Measurements from ENCODE around the gene FGB.

FGB gene

DNA sequence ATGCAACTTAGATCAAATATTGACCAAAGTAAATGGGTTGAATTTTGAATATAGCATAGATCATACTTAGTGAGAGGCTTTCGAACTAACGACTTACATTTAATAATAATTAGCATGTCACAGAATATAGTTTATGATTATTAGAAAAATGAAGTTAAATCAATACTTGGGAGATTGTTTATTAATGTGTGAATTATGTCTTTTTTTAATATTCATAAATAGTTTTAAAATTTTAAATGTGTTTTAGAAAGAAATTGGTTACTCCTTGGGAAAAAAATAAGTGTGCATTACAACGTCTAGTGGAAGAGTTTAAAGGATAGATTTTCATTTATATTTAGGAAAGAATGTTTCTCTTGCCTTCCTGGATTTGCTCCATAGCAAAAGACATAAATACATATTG lies 20.4 kb downstream of the FGB start:
- Histone ChIP-seq H2AFZ (ENCODE audit: low read length) (no peak overlapping the region), H3K36me3 (replicated peaks; ENCODE audit: insufficient read depth, low read length) (no peaks in the 10 kb centered on the region), H3F3A (ENCODE audit: insufficient read depth, low read length) (no peaks in the 10 kb centered on the region), H3K4me3 (ENCODE audit: low read length) (no peak overlapping the region), H3K9ac (ENCODE audit: low read length) (no peak overlapping the region), H3K9me3 (replicated peaks; ENCODE audit: insufficient read depth, low read length) (no peaks in the 10 kb centered on the region), H3K4me1 (ENCODE audit: low read length) (no peaks in the 10 kb centered on the region), H3K27ac (ENCODE audit: low read length) (no peak overlapping the region), H4K20me1 (ENCODE audit: insufficient read depth, low read length) (no peaks in the 10 kb centered on the region), H3K27me3 (replicated peaks; ENCODE audit: insufficient read depth, low read length) (no peaks in the 10 kb centered on the region), H3K4me2 (ENCODE audit: low read depth, low read length) (no peak overlapping the region), H3K9me2 (replicated peaks; ENCODE audit: insufficient read depth, low read length) (no peaks in the 10 kb centered on the region), H3K79me2 (ENCODE audit: low read length) (no peaks in the 10 kb centered on the region)
- DNase-seq: no peak
- TF ChIP-seq EZH2phosphoT487 (IDR thresholded peaks at IDR 0.05; ENCODE audit: low read length) (no peak), EZH2 (optimal IDR thresholded peaks at IDR 0.05; ENCODE audit: low read depth, low read length) (no peak)
- TF ChIP-seq, protein P1, sequence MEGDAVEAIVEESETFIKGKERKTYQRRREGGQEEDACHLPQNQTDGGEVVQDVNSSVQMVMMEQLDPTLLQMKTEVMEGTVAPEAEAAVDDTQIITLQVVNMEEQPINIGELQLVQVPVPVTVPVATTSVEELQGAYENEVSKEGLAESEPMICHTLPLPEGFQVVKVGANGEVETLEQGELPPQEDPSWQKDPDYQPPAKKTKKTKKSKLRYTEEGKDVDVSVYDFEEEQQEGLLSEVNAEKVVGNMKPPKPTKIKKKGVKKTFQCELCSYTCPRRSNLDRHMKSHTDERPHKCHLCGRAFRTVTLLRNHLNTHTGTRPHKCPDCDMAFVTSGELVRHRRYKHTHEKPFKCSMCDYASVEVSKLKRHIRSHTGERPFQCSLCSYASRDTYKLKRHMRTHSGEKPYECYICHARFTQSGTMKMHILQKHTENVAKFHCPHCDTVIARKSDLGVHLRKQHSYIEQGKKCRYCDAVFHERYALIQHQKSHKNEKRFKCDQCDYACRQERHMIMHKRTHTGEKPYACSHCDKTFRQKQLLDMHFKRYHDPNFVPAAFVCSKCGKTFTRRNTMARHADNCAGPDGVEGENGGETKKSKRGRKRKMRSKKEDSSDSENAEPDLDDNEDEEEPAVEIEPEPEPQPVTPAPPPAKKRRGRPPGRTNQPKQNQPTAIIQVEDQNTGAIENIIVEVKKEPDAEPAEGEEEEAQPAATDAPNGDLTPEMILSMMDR (IDR thresholded peaks at IDR 0.05; ENCODE audit: low read length): no peak

DNA sequence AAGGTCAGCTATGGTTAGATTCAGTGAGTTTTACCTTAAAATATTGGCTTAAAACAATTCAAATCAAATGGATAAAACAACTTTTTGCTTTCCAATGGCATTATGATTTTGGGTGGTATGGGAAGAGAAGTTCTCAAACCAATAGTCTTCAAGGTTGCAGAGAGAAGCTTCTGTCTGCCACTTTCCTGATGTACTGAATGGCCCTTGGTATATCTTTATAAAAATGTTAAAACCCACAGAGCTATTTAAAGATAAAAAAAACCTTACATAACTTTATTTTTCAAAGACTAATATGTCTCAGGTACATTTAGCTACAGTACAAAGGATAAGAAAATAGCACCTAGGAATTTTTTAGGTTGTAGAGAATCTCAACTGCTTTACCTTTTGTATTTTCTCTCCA lies 20.9 kb downstream of the FGB start:
- DNase-seq: no peak
- H2AFZ ChIP-seq (ENCODE audit: low read length): no peak overlapping the region
- no peak overlapping the region for H3K27ac ChIP-seq (ENCODE audit: low read length)
- TF ChIP-seq EZH2 (optimal IDR thresholded peaks at IDR 0.05; ENCODE audit: low read depth, low read length): no peak
- no peak for TF ChIP-seq EZH2phosphoT487 (IDR thresholded peaks at IDR 0.05; ENCODE audit: low read length)
- TF ChIP-seq, protein P1 (IDR thresholded peaks at IDR 0.05; ENCODE audit: low read length): no peak
- no peaks in the 10 kb centered on the region for H3K79me2 ChIP-seq (ENCODE audit: low read length)
- H3K4me1 ChIP-seq (ENCODE audit: low read length): no peaks in the 10 kb centered on the region
- H3K36me3 ChIP-seq (replicated peaks; ENCODE audit: insufficient read depth, low read length): no peaks in the 10 kb centered on the region
- no peaks in the 10 kb centered on the region for H3K27me3 ChIP-seq (replicated peaks; ENCODE audit: insufficient read depth, low read length)
- no peak overlapping the region for H3K4me3 ChIP-seq (ENCODE audit: low read length)
- H3K9ac ChIP-seq (ENCODE audit: low read length): no peak overlapping the region
- H3K9me2 ChIP-seq (replicated peaks; ENCODE audit: insufficient read depth, low read length): no peaks in the 10 kb centered on the region
- no peaks in the 10 kb centered on the region for H3K9me3 ChIP-seq (replicated peaks; ENCODE audit: insufficient read depth, low read length)
- H4K20me1 ChIP-seq (ENCODE audit: insufficient read depth, low read length): no peaks in the 10 kb centered on the region
- no peak overlapping the region for H3K4me2 ChIP-seq (ENCODE audit: low read depth, low read length)
- H3F3A ChIP-seq (ENCODE audit: insufficient read depth, low read length): no peaks in the 10 kb centered on the region

DNA sequence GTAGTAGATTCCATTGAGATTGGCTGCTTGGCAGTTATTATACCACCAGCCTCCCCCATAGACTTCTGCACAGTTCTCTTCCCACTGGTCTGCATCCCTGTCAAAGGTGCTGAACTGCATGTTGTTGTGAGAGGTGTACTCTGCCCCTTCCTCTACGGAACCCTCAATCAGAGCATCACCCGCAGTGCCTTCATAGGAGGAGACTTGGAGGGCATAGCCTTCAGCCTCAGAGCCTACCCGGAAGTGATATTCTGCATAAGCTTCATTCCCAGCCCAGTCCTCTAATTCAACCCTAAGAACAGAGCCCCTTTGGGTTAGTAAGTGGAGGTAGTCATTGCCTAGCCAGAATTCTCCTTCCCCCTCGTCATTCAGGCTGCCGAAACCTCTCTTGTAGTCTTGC lies 21.4 kb downstream of the FGB start:
- no peak overlapping the region for H3K9ac ChIP-seq (ENCODE audit: low read length)
- no peaks in the 10 kb centered on the region for H3K9me3 ChIP-seq (replicated peaks; ENCODE audit: insufficient read depth, low read length)
- no peak overlapping the region for H3K4me3 ChIP-seq (ENCODE audit: low read length)
- no peak overlapping the region for H3K27ac ChIP-seq (ENCODE audit: low read length)
- DNase-seq: no peak
- no peaks in the 10 kb centered on the region for H3K4me1 ChIP-seq (ENCODE audit: low read length)
- H3F3A ChIP-seq (ENCODE audit: insufficient read depth, low read length): no peaks in the 10 kb centered on the region
- H3K79me2 ChIP-seq (ENCODE audit: low read length): no peaks in the 10 kb centered on the region
- no peaks in the 10 kb centered on the region for H4K20me1 ChIP-seq (ENCODE audit: insufficient read depth, low read length)
- no peaks in the 10 kb centered on the region for H3K27me3 ChIP-seq (replicated peaks; ENCODE audit: insufficient read depth, low read length)
- no peak for TF ChIP-seq EZH2 (optimal IDR thresholded peaks at IDR 0.05; ENCODE audit: low read depth, low read length)
- TF ChIP-seq, protein P1 (IDR thresholded peaks at IDR 0.05; ENCODE audit: low read length): no peak
- TF ChIP-seq EZH2phosphoT487 (IDR thresholded peaks at IDR 0.05; ENCODE audit: low read length): no peak
- no peak overlapping the region for H2AFZ ChIP-seq (ENCODE audit: low read length)
- no peaks in the 10 kb centered on the region for H3K9me2 ChIP-seq (replicated peaks; ENCODE audit: insufficient read depth, low read length)
- no peak overlapping the region for H3K4me2 ChIP-seq (ENCODE audit: low read depth, low read length)
- H3K36me3 ChIP-seq (replicated peaks; ENCODE audit: insufficient read depth, low read length): no peaks in the 10 kb centered on the region

Measured in MM.1S (cell line).